Activated CD8-positive, alpha-beta T cell treated with anti-CD3 and anti-CD28 coated beads, Interleukin-2, amount 10 ng/mL, durations not matched to agents 7 days and 5 days (primary cell): Measurements from ENCODE around the gene TOP1. TPM values are rescaled to one million over a fixed set of nuclear protein-coding genes. Genes with fewer than 3 reads are reported as not detected.

Source experiments
- ATAC-seq: fragments of 150-1000 bp; cut with Tn5 transposase; one replicate; pipeline ENCODE4 v1.10.0; 2021; ENCODE audit warnings: moderate library complexity
- CTCF ChIA-PET: fragments of 350-600 bp; sonication (Branson Sonifier 250); formaldehyde crosslinking; loops from one replicate; lab custom pipeline; 2021; ENCODE audit warnings: antibody characterized with exemption; lab: Charles Lee
- POLR2A ChIA-PET: fragments of 350-600 bp; sonication (Branson Sonifier 250); formaldehyde crosslinking; loops from one replicate; lab custom pipeline; 2021; ENCODE audit warnings: antibody characterized with exemption; lab: Charles Lee
- DNase-seq: peaks from one replicate; pipeline ENCODE4 v3.0.0-alpha.2; 2020
- H3K27ac Mint-ChIP-seq: one replicate; pipeline ENCODE4 v1.8.0; 2021; ENCODE audit warnings: mild to moderate bottlenecking, mixed read lengths
- H3K27me3 Mint-ChIP-seq: one replicate; pipeline ENCODE4 v1.8.0; 2021; ENCODE audit warnings: low read depth, mixed read lengths
- H3K36me3 Mint-ChIP-seq: one replicate; pipeline ENCODE4 v1.8.0; 2021; ENCODE audit warnings: low read depth, mixed read lengths
- H3K4me1 Mint-ChIP-seq: one replicate; pipeline ENCODE4 v1.8.0; 2021; ENCODE audit warnings: low read depth, mixed read lengths
- H3K4me3 Mint-ChIP-seq: one replicate; pipeline ENCODE4 v1.8.0; 2021; ENCODE audit warnings: mild to moderate bottlenecking, mixed read lengths
- H3K9me3 Mint-ChIP-seq: one replicate; pipeline ENCODE4 v1.8.0; 2022; ENCODE audit warnings: mixed read lengths; ENCODE audit not compliant: insufficient read depth
- total RNA-seq, 2 experiments: library from RNA; stranded (reverse); gene quantifications; one replicate each; pipeline ENCODE4 v1.2.3, GENCODE V29; 2021

The TOP1 gene
- total RNA-seq, 2 experiments from 2014 or later = 89.1 to 91.5 TPM

- ChIA-PET CTCF (interaction anchor here (1.0 to 3.5 kb wide), 5 partner anchors 8 to 155 kb away, joined by 3 to 19 read pairs (median 3); no protein-coding TSS in a partner anchor), POLR2A (interaction anchor here (1.3 kb wide), 1 partner anchor 27 kb away, joined by 3 read pairs; no protein-coding TSS in a partner anchor)
- Mint-ChIP-seq H3K36me3 (no peaks in the 10 kb centered on the region), H3K4me3 (no peak overlapping the region), H3K9me3 (no peaks in the 10 kb centered on the region), H3K27ac (no peak overlapping the region), H3K4me1 (no peaks in the 10 kb centered on the region), H3K27me3 (peaks cover 6% of the 10 kb centered on the region)
- ATAC-seq = no peak
- DNase-seq = no peak
Measured at GRCh38 chr20:41018153-41018552, 10.5 kb upstream of the TOP1 start.

GRCh38 chr20:41023549-41023948 lies 5.1 kb upstream of the TOP1 start:
- ChIA-PET CTCF (interaction anchor here (1.0 to 3.8 kb wide), 2 partner anchors 32 to 60 kb away, joined by 3 to 22 read pairs; no protein-coding TSS in a partner anchor), POLR2A (interaction anchor here (0.6 kb wide), 1 partner anchor 112 kb away, joined by 3 read pairs; no protein-coding TSS in a partner anchor)
- ATAC-seq (no peak), DNase-seq (no peak)
- no peak overlapping the region for H3K4me3 Mint-ChIP-seq
- peaks cover 19% of the 10 kb centered on the region for H3K4me1 Mint-ChIP-seq
- H3K27me3 Mint-ChIP-seq = peaks cover 9% of the 10 kb centered on the region
- H3K9me3 Mint-ChIP-seq = no peaks in the 10 kb centered on the region
- H3K36me3 Mint-ChIP-seq = peaks cover under 1% of the 10 kb centered on the region
- no peak overlapping the region for H3K27ac Mint-ChIP-seq

- no peak for DNase-seq
- ATAC-seq = no peak
- H3K27ac Mint-ChIP-seq = peak overlapping the region; percentile 93
- CTCF ChIA-PET = interaction anchor here (0.9 to 1.6 kb wide), 2 partner anchors 16 to 37 kb away, joined by 4 to 11 read pairs; no protein-coding TSS in a partner anchor
- peaks cover 43% of the 10 kb centered on the region for H3K4me1 Mint-ChIP-seq
- peaks cover 3% of the 10 kb centered on the region for H3K27me3 Mint-ChIP-seq
- H3K9me3 Mint-ChIP-seq = no peaks in the 10 kb centered on the region
- H3K4me3 Mint-ChIP-seq = peak overlapping the region; percentile 88
- H3K36me3 Mint-ChIP-seq = peaks cover 31% of the 10 kb centered on the region
- POLR2A ChIA-PET = no interaction called here
Measured at GRCh38 chr20:41027366-41027765, 1.3 kb upstream of the TOP1 start.

- ChIA-PET CTCF (interaction anchor here (0.9 to 1.6 kb wide), 2 partner anchors 16 to 37 kb away, joined by 4 to 11 read pairs; no protein-coding TSS in a partner anchor), POLR2A (interaction anchor here (0.5 to 2.4 kb wide), 4 partner anchors 17 to 55 kb away, joined by 3 to 7 read pairs (median 3); no protein-coding TSS in a partner anchor)
- Mint-ChIP-seq H3K4me1 (peaks cover 48% of the 10 kb centered on the region), H3K27ac (peak overlapping the region; percentile 93), H3K4me3 (peak overlapping the region; percentile 88), H3K9me3 (no peaks in the 10 kb centered on the region), H3K36me3 (peaks cover 37% of the 10 kb centered on the region), H3K27me3 (peaks cover 3% of the 10 kb centered on the region)
- no peak for DNase-seq
- ATAC-seq = no peak
Measured at GRCh38 chr20:41027872-41028358, 707 bp upstream of the TOP1 start.

GRCh38 chr20:41029150-41029901 lies 704 bp downstream of the TOP1 start:
- no peaks in the 10 kb centered on the region for H3K27me3 Mint-ChIP-seq
- peak overlapping the region; percentile 92 for H3K4me3 Mint-ChIP-seq
- no peaks in the 10 kb centered on the region for H3K9me3 Mint-ChIP-seq
- H3K4me1 Mint-ChIP-seq = peaks cover 62% of the 10 kb centered on the region
- peak overlapping the region; percentile 94 for H3K27ac Mint-ChIP-seq
- ATAC-seq (peak; percentile 20), DNase-seq (peak; percentile 51)
- peaks cover 50% of the 10 kb centered on the region for H3K36me3 Mint-ChIP-seq
- CTCF ChIA-PET = interaction anchor here (1.4 to 5.4 kb wide), 3 partner anchors 17 to 66 kb away, joined by 4 to 61 read pairs (median 31); no protein-coding TSS in a partner anchor
- POLR2A ChIA-PET = interaction anchor here (1.0 to 2.4 kb wide), 5 partner anchors 11 to 42 kb away, joined by 3 to 8 read pairs (median 7); no protein-coding TSS in a partner anchor

- DNase-seq (no peak), ATAC-seq (no peak)
- Mint-ChIP-seq H3K36me3 (peaks cover 57% of the 10 kb centered on the region), H3K27me3 (no peaks in the 10 kb centered on the region), H3K9me3 (no peaks in the 10 kb centered on the region), H3K27ac (peak overlapping the region; percentile 94), H3K4me1 (peaks cover 69% of the 10 kb centered on the region), H3K4me3 (peak overlapping the region; percentile 92)
- POLR2A ChIA-PET = interaction anchor here (1.0 to 2.4 kb wide), 5 partner anchors 10 to 43 kb away, joined by 3 to 8 read pairs (median 7); no protein-coding TSS in a partner anchor
- CTCF ChIA-PET = interaction anchor here (1.2 to 5.4 kb wide), 6 partner anchors 10 to 65 kb away, joined by 3 to 61 read pairs (median 6); no protein-coding TSS in a partner anchor
Measured at GRCh38 chr20:41030061-41030460, 1.4 kb downstream of the TOP1 start.

GRCh38 chr20:41030531-41031242 lies 2.1 kb downstream of the TOP1 start:
- H3K4me3 Mint-ChIP-seq = peak overlapping the region; percentile 92
- no peak for DNase-seq
- POLR2A ChIA-PET = interaction anchor here (1.0 to 2.4 kb wide), 3 partner anchors 10 to 40 kb away, joined by 3 to 8 read pairs (median 8); no protein-coding TSS in a partner anchor
- H3K9me3 Mint-ChIP-seq = no peaks in the 10 kb centered on the region
- peaks cover 63% of the 10 kb centered on the region for H3K36me3 Mint-ChIP-seq
- CTCF ChIA-PET = interaction anchor here (1.2 to 5.4 kb wide), 9 partner anchors 11 to 65 kb away, joined by 3 to 61 read pairs (median 6); no protein-coding TSS in a partner anchor
- no peak for ATAC-seq
- H3K27ac Mint-ChIP-seq = peak overlapping the region; percentile 94
- peaks cover 75% of the 10 kb centered on the region for H3K4me1 Mint-ChIP-seq
- no peaks in the 10 kb centered on the region for H3K27me3 Mint-ChIP-seq

- H3K27me3 Mint-ChIP-seq = no peaks in the 10 kb centered on the region
- peak overlapping the region; percentile 45 for H3K27ac Mint-ChIP-seq
- H3K9me3 Mint-ChIP-seq = no peaks in the 10 kb centered on the region
- H3K4me1 Mint-ChIP-seq = peaks cover 78% of the 10 kb centered on the region
- H3K4me3 Mint-ChIP-seq = peak overlapping the region; percentile 92
- ChIA-PET CTCF (interaction anchor here (0.8 to 5.4 kb wide), 11 partner anchors 9 to 64 kb away, joined by 3 to 61 read pairs (median 5); no protein-coding TSS in a partner anchor), POLR2A (interaction anchor here (2.0 to 2.4 kb wide), 2 partner anchors 9 to 40 kb away, joined by 8 read pairs; no protein-coding TSS in a partner anchor)
- H3K36me3 Mint-ChIP-seq = peaks cover 69% of the 10 kb centered on the region
- DNase-seq (no peak), ATAC-seq (no peak)
Measured at GRCh38 chr20:41031243-41031619, 2.6 kb downstream of the TOP1 start.

- no peak for ATAC-seq
- Mint-ChIP-seq H3K4me1 (peaks cover 76% of the 10 kb centered on the region), H3K36me3 (peaks cover 74% of the 10 kb centered on the region), H3K27ac (no peak overlapping the region), H3K9me3 (no peaks in the 10 kb centered on the region), H3K4me3 (peak overlapping the region; percentile 12), H3K27me3 (no peaks in the 10 kb centered on the region)
- ChIA-PET CTCF (interaction anchor here (1.5 to 5.4 kb wide), 9 partner anchors 8 to 63 kb away, joined by 4 to 61 read pairs (median 6); no protein-coding TSS in a partner anchor), POLR2A (interaction anchor here (0.5 to 2.3 kb wide), 4 partner anchors 10 to 41 kb away, joined by 3 to 5 read pairs (median 3); no protein-coding TSS in a partner anchor)
- DNase-seq = no peak
Measured at GRCh38 chr20:41032271-41032670, 3.6 kb downstream of the TOP1 start.

- ATAC-seq (no peak), DNase-seq (no peak)
- H3K4me3 Mint-ChIP-seq = no peak overlapping the region
- POLR2A ChIA-PET = no interaction called here
- no peaks in the 10 kb centered on the region for H3K9me3 Mint-ChIP-seq
- H3K4me1 Mint-ChIP-seq = peaks cover 83% of the 10 kb centered on the region
- H3K27me3 Mint-ChIP-seq = no peaks in the 10 kb centered on the region
- H3K27ac Mint-ChIP-seq = no peak overlapping the region
- H3K36me3 Mint-ChIP-seq = peaks cover 89% of the 10 kb centered on the region
- CTCF ChIA-PET = interaction anchor here (2.6 to 5.4 kb wide), 2 partner anchors 12 to 43 kb away, joined by 10 to 61 read pairs; no protein-coding TSS in a partner anchor
Measured at GRCh38 chr20:41034239-41034638, 5.6 kb downstream of the TOP1 start.
